CD14-positive monocyte (primary cell): ENCODE data around the gene SLC27A2. TPM values are rescaled to one million over a fixed set of nuclear protein-coding genes. Genes with fewer than 3 reads are reported as not detected.

Source experiments
- DNase-seq, 3 donors: peaks; one replicate each; pipeline ENCODE4 v3.0.0-alpha.2; 2011 to 2022
- H2AFZ ChIP-seq: 2 replicates; pipeline ENCODE4 v1.6.0; 2012; ENCODE audit warnings: mild to moderate bottlenecking, low read depth, low read length, inconsistent platforms; ENCODE audit not compliant: insufficient read depth, poor library complexity, severe bottlenecking
- H3K27ac ChIP-seq, 2 donors: 1 replicate in 1 of 2; 2 replicates in 1 of 2; pipeline ENCODE4 v1.5.1; 2012 to 2013; ENCODE audit warnings: low read length in 2 of 2, control low read depth in 1 of 2, inconsistent platforms in 1 of 2, low read depth in 1 of 2, mild to moderate bottlenecking in 1 of 2
- H3K27me3 ChIP-seq, 2 donors: one replicate each; pipeline versions ENCODE4 v1.6.0 to v1.6.1; 2011 to 2013; ENCODE audit warnings: low read length in 2 of 2; ENCODE audit not compliant: control insufficient read depth in 2 of 2, insufficient read depth in 2 of 2
- H3K36me3 ChIP-seq, 2 donors: replicated peaks in 1 of 2; 1 replicate in 1 of 2; 2 replicates in 1 of 2; pipeline versions ENCODE4 v1.5.1 to v1.6.1; 2012 to 2013; ENCODE audit warnings: low read length in 2 of 2, control low read depth in 1 of 2, inconsistent platforms in 1 of 2, mild to moderate bottlenecking in 1 of 2; ENCODE audit not compliant: insufficient read depth in 2 of 2, control insufficient read depth in 1 of 2
- H3K4me1 ChIP-seq, 2 donors: 1 replicate in 1 of 2; 2 replicates in 1 of 2; pipeline versions ENCODE4 v1.5.1 to v1.6.1; 2012 to 2013; ENCODE audit warnings: low read length in 2 of 2, control low read depth in 1 of 2, inconsistent platforms in 1 of 2, mild to moderate bottlenecking in 1 of 2, moderate library complexity in 1 of 2; ENCODE audit not compliant: insufficient read depth in 2 of 2, control insufficient read depth in 1 of 2
- H3K4me2 ChIP-seq: replicated peaks from 2 replicates; pipeline ENCODE3; 2012; ENCODE audit warnings: low read length, moderate library complexity, mild to moderate bottlenecking; ENCODE audit not compliant: poor library complexity, severe bottlenecking; ENCODE audit errors: extremely low read depth
- H3K4me3 ChIP-seq, 3 experiments: fragments of 200-600 bp in 1 of 3; sonication (generic) in 1 of 3; replicated peaks in 1 of 3; 1 replicate in 2 of 3; 2 replicates in 1 of 3; pipeline ENCODE4 v1.5.1; 2011 to 2013; ENCODE audit warnings: low read length in 3 of 3, mild to moderate bottlenecking in 3 of 3, control low read depth in 2 of 3, low read depth in 2 of 3, inconsistent platforms in 1 of 3, moderate library complexity in 1 of 3
- H3K79me2 ChIP-seq: 2 replicates; pipeline ENCODE4 v1.6.0; 2012; ENCODE audit warnings: mild to moderate bottlenecking, control low read depth, inconsistent platforms, low read length, moderate library complexity; ENCODE audit not compliant: insufficient read depth
- H3K9ac ChIP-seq: 2 replicates; pipeline ENCODE4 v1.6.0; 2017; ENCODE audit warnings: low read length, mild to moderate bottlenecking; ENCODE audit not compliant: insufficient read depth, poor library complexity, severe bottlenecking
- H3K9me3 ChIP-seq, 2 donors: replicated peaks in 1 of 2; 1 replicate in 1 of 2; 2 replicates in 1 of 2; pipeline versions ENCODE4 v1.5.1 to v1.6.1; 2012 to 2013; ENCODE audit warnings: low read length in 2 of 2, control low read depth in 1 of 2; ENCODE audit not compliant: control insufficient read depth in 1 of 2, insufficient read depth in 1 of 2
- H4K20me1 ChIP-seq: 2 replicates; pipeline ENCODE4 v1.6.0; 2012; ENCODE audit warnings: mild to moderate bottlenecking, low read length, control low read depth, moderate library complexity; ENCODE audit not compliant: insufficient read depth
- H3K27ac Mint-ChIP-seq, 7 donors: one replicate each; pipeline ENCODE4 v1.8.0; 2020; ENCODE audit warnings: mild to moderate bottlenecking in 7 of 7, mixed read lengths in 7 of 7, moderate library complexity in 6 of 7, inconsistent platforms in 2 of 7
- H3K27me3 Mint-ChIP-seq, 3 donors: one replicate each; pipeline ENCODE4 v1.8.0; 2021 to 2022; ENCODE audit warnings: low read depth in 3 of 3, mild to moderate bottlenecking in 3 of 3, mixed read lengths in 3 of 3, moderate library complexity in 3 of 3, inconsistent platforms in 1 of 3
- H3K36me3 Mint-ChIP-seq, 2 donors: one replicate each; pipeline ENCODE4 v1.8.0; 2020; ENCODE audit warnings: mixed read lengths in 2 of 2, inconsistent platforms in 1 of 2, mild to moderate bottlenecking in 1 of 2
- H3K4me1 Mint-ChIP-seq: one replicate; pipeline ENCODE4 v1.8.0; 2020; ENCODE audit warnings: mild to moderate bottlenecking, mixed read lengths
- H3K4me3 Mint-ChIP-seq, 2 donors: one replicate each; pipeline ENCODE4 v1.8.0; 2020; ENCODE audit warnings: mild to moderate bottlenecking in 2 of 2, mixed read lengths in 2 of 2, moderate library complexity in 1 of 2
- H3K9me3 Mint-ChIP-seq, 7 donors: one replicate each; pipeline ENCODE4 v1.8.0; 2020 to 2022; ENCODE audit warnings: mixed read lengths in 7 of 7, mild to moderate bottlenecking in 6 of 7, moderate library complexity in 6 of 7, inconsistent platforms in 2 of 7
- CTCF ChIP-seq: fragments of 200-600 bp; IDR thresholded peaks from one replicate; pipeline ENCODE4 v1.8.0; 2022; ENCODE audit warnings: antibody characterized with exemption, mild to moderate bottlenecking
- WGBS: methylation state at CpG from one replicate; pipeline ENCODE4 v1.1.5; 2013; ENCODE audit warnings: missing lambda C conversion rate; ENCODE audit not compliant: insufficient coverage; 5-methylcytosine and 5-hydroxymethylcytosine counted together
- intact Hi-C, 2 donors: fragments of 100-400 bp; cut with micrococcal nuclease; formaldehyde crosslinking; loops; one replicate each; pipeline versions ENCODE4 v1.15.0 to v1.15.1; 2023
- polyA plus RNA-seq, 3 donors: library from polyadenylated mRNA; depleted of rRNA in 1 of 3; unstranded in 2 of 3; stranded (reverse) in 1 of 3; fragments of 300-500 nt in 2 of 3; fragments of >200 nt in 1 of 3; fragmentation: Illumina TruSeq in 2 of 3; gene quantifications; 1 replicate in 2 of 3; 2 replicates in 1 of 3; pipeline ENCODE4 v1.2.3, GENCODE V29; 2012 to 2021

Gene SLC27A2
- polyA plus RNA-seq, 3 donors, result 0.13 TPM; not detected in 2

DNA sequence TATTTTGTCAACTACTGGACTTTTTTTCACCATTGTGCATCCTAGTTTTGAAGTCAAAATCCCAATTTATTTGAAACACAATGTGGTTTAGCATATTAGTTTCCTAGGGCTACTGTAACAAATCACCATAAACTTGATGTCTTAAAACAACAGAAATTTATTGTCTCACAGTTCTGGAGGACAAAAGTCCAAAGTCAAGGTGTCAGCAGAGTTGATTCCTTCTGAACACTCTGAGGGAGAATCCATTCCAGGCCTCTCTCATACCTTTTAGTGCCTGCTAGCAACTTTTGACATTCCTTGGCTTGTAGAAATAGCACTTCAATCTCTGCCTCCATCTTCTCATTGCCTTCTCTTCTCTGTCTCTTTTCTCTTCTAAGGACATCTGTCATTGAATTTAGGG, 14.9 kb upstream of the SLC27A2 start:
- intact Hi-C loops, result no loop called here
- no peaks in the 10 kb centered on the region for H3K79me2 ChIP-seq
- no peak for DNase-seq
- TF ChIP-seq CTCF, result no peak
- no peak overlapping the region for H3K4me2 ChIP-seq
- H3K9me3 ChIP-seq, result no peaks in the 10 kb centered on the region
- Mint-ChIP-seq H3K9me3 (peaks cover 2 to 10% (median 3%) of the 10 kb centered on the region in 7 donors), H3K4me1 (peaks cover 24% of the 10 kb centered on the region), H3K27ac (no peak overlapping the region), H3K36me3 (no peaks in the 10 kb centered on the region), H3K27me3 (peaks cover 0 to 4% (median 0%) of the 10 kb centered on the region in 3 donors), H3K4me3 (no peak overlapping the region)
- H2AFZ ChIP-seq, result no peak overlapping the region
- H3K4me3 ChIP-seq, result no peak overlapping the region
- no peak overlapping the region for H3K9ac ChIP-seq
- no peaks in the 10 kb centered on the region for H4K20me1 ChIP-seq
- no peak overlapping the region for H3K27ac ChIP-seq
- peaks cover 7 to 13% of the 10 kb centered on the region in 2 donors for H3K4me1 ChIP-seq
- H3K36me3 ChIP-seq, result no peaks in the 10 kb centered on the region
- H3K27me3 ChIP-seq, result no peaks in the 10 kb centered on the region

GRCh38 chr15:50168379-50168778, 13.6 kb upstream of the SLC27A2 start:
- H3K27me3 Mint-ChIP-seq, result peaks cover 0 to 4% (median 0%) of the 10 kb centered on the region in 3 donors
- DNase-seq, result no peak

More at GRCh38 chr15:50168379-50168778, 13.6 kb upstream of the SLC27A2 start:
- no peak for TF ChIP-seq CTCF
- no peaks in the 10 kb centered on the region for H3K27me3 ChIP-seq
- H3K79me2 ChIP-seq, result no peaks in the 10 kb centered on the region
- H3K4me2 ChIP-seq, result no peak overlapping the region
- no peak overlapping the region for H2AFZ ChIP-seq
- H3K9me3 Mint-ChIP-seq, result peaks cover 7 to 15% (median 9%) of the 10 kb centered on the region in 7 donors
- intact Hi-C loops, result no loop called here
- 83% methylated on average over 4 of the region's 4 CpGs for WGBS
- peaks cover 23% of the 10 kb centered on the region for H3K4me1 Mint-ChIP-seq
- H3K4me1 ChIP-seq, result peaks cover 5 to 13% of the 10 kb centered on the region in 2 donors
- H3K27ac Mint-ChIP-seq, result no peak overlapping the region
- no peaks in the 10 kb centered on the region for H3K36me3 Mint-ChIP-seq
- no peak overlapping the region for H3K4me3 ChIP-seq
- no peaks in the 10 kb centered on the region for H4K20me1 ChIP-seq
- no peaks in the 10 kb centered on the region for H3K36me3 ChIP-seq
- H3K4me3 Mint-ChIP-seq, result no peak overlapping the region
- no peak overlapping the region for H3K27ac ChIP-seq
- no peak overlapping the region for H3K9ac ChIP-seq
- H3K9me3 ChIP-seq, result peaks cover 0 to 3% of the 10 kb centered on the region in 2 donors
